Activated B cell treated with CpG ODN at 0.5 μM for 24 hours (primary cell): ENCODE measurements around the gene PRRT1B. TPM values are rescaled to one million over a fixed set of nuclear protein-coding genes. Genes with fewer than 3 reads are reported as not detected.

Experiments
- ATAC-seq: fragments of 200-7000 bp; cut with Tn5 transposase; one replicate; pipeline ENCODE4 v1.10.0; 2021; ENCODE audit warnings: low read depth, mild to moderate bottlenecking, moderate library complexity
- CTCF ChIA-PET: fragments of 350-600 bp; sonication (Branson Sonifier 250); formaldehyde crosslinking; loops from one replicate; lab custom pipeline; 2021; ENCODE audit warnings: antibody characterized with exemption; lab: Charles Lee
- POLR2A ChIA-PET: fragments of 350-600 bp; sonication (Branson Sonifier 250); formaldehyde crosslinking; loops from one replicate; lab custom pipeline; 2021; ENCODE audit warnings: antibody characterized with exemption; lab: Charles Lee
- DNase-seq: peaks from one replicate; pipeline ENCODE4 v3.0.0; 2022
- H3K27ac Mint-ChIP-seq: one replicate; pipeline ENCODE4 v1.8.0; 2020; ENCODE audit warnings: mixed read lengths
- H3K27me3 Mint-ChIP-seq: one replicate; pipeline ENCODE4 v1.8.0; 2021; ENCODE audit warnings: mixed read lengths
- H3K36me3 Mint-ChIP-seq: one replicate; pipeline ENCODE4 v1.8.0; 2021; ENCODE audit warnings: low read depth, mixed read lengths
- H3K4me1 Mint-ChIP-seq: one replicate; pipeline ENCODE4 v1.8.0; 2021; ENCODE audit warnings: mixed read lengths
- H3K4me3 Mint-ChIP-seq: one replicate; pipeline ENCODE4 v1.8.0; 2020; ENCODE audit warnings: mild to moderate bottlenecking, mixed read lengths
- H3K9me3 Mint-ChIP-seq: one replicate; pipeline ENCODE4 v1.8.0; 2020; ENCODE audit warnings: mixed read lengths
- CTCF ChIP-seq: fragments of 200-600 bp; IDR thresholded peaks from one replicate; pipeline ENCODE4 v1.8.0; 2022; ENCODE audit warnings: antibody characterized with exemption, mild to moderate bottlenecking
- intact Hi-C: fragments of 100-400 bp; cut with micrococcal nuclease; formaldehyde crosslinking; loops from one replicate; pipeline ENCODE4 v1.15.1; 2024
- total RNA-seq: library from RNA; stranded (reverse); gene quantifications from 2 replicates; pipeline ENCODE4 v1.2.3, GENCODE V29; 2022

PRRT1B gene
- total RNA-seq, 1 donor from 2014 or later, result not detected

GRCh38 chr9:131557855-131558548 lies 12.7 kb downstream of the PRRT1B start:
- H3K27ac Mint-ChIP-seq, result no peak overlapping the region
- TF ChIP-seq CTCF, result no peak
- H3K4me3 Mint-ChIP-seq, result no peak overlapping the region
- ChIA-PET POLR2A (no interaction called here), CTCF (no interaction called here)
- H3K36me3 Mint-ChIP-seq, result peaks cover 2% of the 10 kb centered on the region
- ATAC-seq (no peak), DNase-seq (no peak)
- intact Hi-C loops, result no loop called here
- H3K9me3 Mint-ChIP-seq, result peaks cover 2% of the 10 kb centered on the region
- H3K27me3 Mint-ChIP-seq, result peaks cover 23% of the 10 kb centered on the region
- no peaks in the 10 kb centered on the region for H3K4me1 Mint-ChIP-seq

DNA sequence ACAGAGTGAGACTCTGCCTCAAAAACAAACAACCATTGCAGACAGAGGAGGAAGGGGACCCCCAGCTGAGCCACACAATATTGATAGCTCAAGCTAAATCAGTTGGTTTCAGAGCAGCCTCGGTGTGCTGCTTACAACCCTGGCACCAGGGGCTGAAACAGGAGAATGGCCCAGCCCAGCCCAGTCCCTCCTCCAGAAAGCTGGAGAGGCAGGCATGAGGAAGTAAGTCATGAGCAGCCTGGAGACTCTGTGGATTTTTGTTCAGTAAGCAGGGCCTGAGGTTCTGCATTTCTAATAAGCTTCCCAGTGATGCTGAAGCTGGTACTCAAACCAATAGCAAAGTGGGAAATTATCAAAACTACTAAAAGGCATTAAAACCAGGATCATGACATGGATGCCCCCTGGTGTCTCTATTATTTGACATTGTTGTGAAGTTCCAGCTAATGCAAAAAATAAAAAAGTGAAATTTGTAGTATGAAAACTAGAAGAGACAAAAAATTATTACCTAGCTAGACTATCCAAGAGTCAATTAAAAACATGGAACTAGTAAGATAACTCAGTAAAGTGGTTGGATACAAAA lies 14.2 kb downstream of the PRRT1B start:
- ChIA-PET POLR2A (interaction anchor here (0.6 to 0.8 kb wide), 2 partner anchors 21 to 73 kb away, joined by 3 read pairs; no protein-coding TSS in a partner anchor), CTCF (interaction anchor here (0.6 kb wide), 1 partner anchor 186 kb away, joined by 3 read pairs; no protein-coding TSS in a partner anchor)
- intact Hi-C loops, result no loop called here
- ATAC-seq (no peak), DNase-seq (no peak)
- peaks cover 2% of the 10 kb centered on the region for H3K36me3 Mint-ChIP-seq
- peaks cover 15% of the 10 kb centered on the region for H3K27me3 Mint-ChIP-seq
- no peak overlapping the region for H3K4me3 Mint-ChIP-seq
- H3K4me1 Mint-ChIP-seq, result no peaks in the 10 kb centered on the region
- no peak for TF ChIP-seq CTCF
- peaks cover 2% of the 10 kb centered on the region for H3K9me3 Mint-ChIP-seq
- H3K27ac Mint-ChIP-seq, result no peak overlapping the region

- ATAC-seq (no peak), DNase-seq (no peak)
- peaks cover 2% of the 10 kb centered on the region for H3K9me3 Mint-ChIP-seq
- H3K4me1 Mint-ChIP-seq, result no peaks in the 10 kb centered on the region
- no peak overlapping the region for H3K4me3 Mint-ChIP-seq
- ChIA-PET CTCF (no interaction called here), POLR2A (no interaction called here)
- intact Hi-C loops, result no loop called here
- peaks cover 9% of the 10 kb centered on the region for H3K36me3 Mint-ChIP-seq
- H3K27ac Mint-ChIP-seq, result no peak overlapping the region
- TF ChIP-seq CTCF, result no peak
- no peaks in the 10 kb centered on the region for H3K27me3 Mint-ChIP-seq
These were observed 17.0 kb downstream of the PRRT1B start for GRCh38 chr9:131562032-131562959.

GRCh38 chr9:131565369-131565768 lies 20.0 kb downstream of the PRRT1B start:
- H3K36me3 Mint-ChIP-seq, result peaks cover 30% of the 10 kb centered on the region
- ATAC-seq (no peak), DNase-seq (no peak)
- H3K4me1 Mint-ChIP-seq, result no peaks in the 10 kb centered on the region
- ChIA-PET POLR2A (interaction anchor here (0.6 to 0.7 kb wide), 3 partner anchors 27 to 96 kb away, joined by 3 to 13 read pairs (median 4); no protein-coding TSS in a partner anchor), CTCF (no interaction called here)
- H3K4me3 Mint-ChIP-seq, result no peak overlapping the region
- peaks cover 2% of the 10 kb centered on the region for H3K9me3 Mint-ChIP-seq
- H3K27ac Mint-ChIP-seq, result no peak overlapping the region
- no peaks in the 10 kb centered on the region for H3K27me3 Mint-ChIP-seq
- no peak for TF ChIP-seq CTCF
- intact Hi-C loops, result loop anchor here (5.0 kb wide), 1 partner anchor 1202 kb away; no protein-coding TSS in a partner anchor
